Lower leg skin (tissue), 3 donors: Measurements from ENCODE around the gene NCKIPSD.

Experiments
- POLR2A ChIP-seq, 2 donors: fragments of 450-650 bp; IDR thresholded peaks; one replicate each; pipeline ENCODE4 v1.6.1; 2016 to 2017; ENCODE audit warnings: antibody characterized with exemption in 2 of 2, mild to moderate bottlenecking in 1 of 2, moderate library complexity in 1 of 2
- TF ChIP-seq, protein P1 (sequence below), 3 donors: fragments of 450-650 bp; IDR thresholded peaks; one replicate each; pipeline ENCODE4 v1.5.1; 2016; ENCODE audit warnings: antibody characterized with exemption in 3 of 3, mild to moderate bottlenecking in 3 of 3, moderate library complexity in 2 of 3

DNA sequence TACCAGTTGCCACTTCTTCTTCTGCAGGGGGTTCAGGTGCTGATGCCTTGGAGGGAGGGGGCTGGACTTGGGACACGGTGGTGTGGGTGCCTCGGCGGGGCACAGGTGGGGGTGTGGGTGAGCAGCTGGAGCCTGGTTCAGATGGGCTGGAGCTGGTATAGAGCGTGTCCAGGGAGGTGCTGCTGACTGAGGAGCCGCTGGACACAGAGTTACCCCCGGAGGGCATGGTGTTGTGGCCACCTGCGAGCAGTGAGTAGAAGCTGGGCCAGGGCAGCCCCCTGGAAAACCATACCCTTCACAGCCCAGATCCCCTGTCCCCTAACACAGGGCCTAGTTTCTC is 4.2 kb downstream of the NCKIPSD start:
- TF ChIP-seq, protein P1, sequence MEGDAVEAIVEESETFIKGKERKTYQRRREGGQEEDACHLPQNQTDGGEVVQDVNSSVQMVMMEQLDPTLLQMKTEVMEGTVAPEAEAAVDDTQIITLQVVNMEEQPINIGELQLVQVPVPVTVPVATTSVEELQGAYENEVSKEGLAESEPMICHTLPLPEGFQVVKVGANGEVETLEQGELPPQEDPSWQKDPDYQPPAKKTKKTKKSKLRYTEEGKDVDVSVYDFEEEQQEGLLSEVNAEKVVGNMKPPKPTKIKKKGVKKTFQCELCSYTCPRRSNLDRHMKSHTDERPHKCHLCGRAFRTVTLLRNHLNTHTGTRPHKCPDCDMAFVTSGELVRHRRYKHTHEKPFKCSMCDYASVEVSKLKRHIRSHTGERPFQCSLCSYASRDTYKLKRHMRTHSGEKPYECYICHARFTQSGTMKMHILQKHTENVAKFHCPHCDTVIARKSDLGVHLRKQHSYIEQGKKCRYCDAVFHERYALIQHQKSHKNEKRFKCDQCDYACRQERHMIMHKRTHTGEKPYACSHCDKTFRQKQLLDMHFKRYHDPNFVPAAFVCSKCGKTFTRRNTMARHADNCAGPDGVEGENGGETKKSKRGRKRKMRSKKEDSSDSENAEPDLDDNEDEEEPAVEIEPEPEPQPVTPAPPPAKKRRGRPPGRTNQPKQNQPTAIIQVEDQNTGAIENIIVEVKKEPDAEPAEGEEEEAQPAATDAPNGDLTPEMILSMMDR (IDR thresholded peaks at IDR 0.05) = no peak
- no peak for TF ChIP-seq POLR2A (IDR thresholded peaks at IDR 0.05)
